Naive thymus-derived CD8-positive, alpha-beta T cell (primary cell): ENCODE results near the gene SH3PXD2B. TPM values are rescaled to one million over a fixed set of nuclear protein-coding genes. Genes with fewer than 3 reads are reported as not detected.

ENCODE experiments used
- ATAC-seq, 2 donors: fragments of 150-1000 bp; cut with Tn5 transposase in 1 of 2; sonication (Bioruptor Pico), chemical (Tn5 transposase) in 1 of 2; 1 replicate in 1 of 2; 2 replicates in 1 of 2; pipeline ENCODE4 v1.10.0; 2021; ENCODE audit warnings: mild to moderate bottlenecking in 2 of 2, moderate library complexity in 2 of 2
- POLR2A ChIA-PET: fragments of 350-600 bp; sonication (Branson Sonifier 250); formaldehyde crosslinking; loops from one replicate; lab custom pipeline; 2021; ENCODE audit warnings: antibody characterized with exemption; lab: Charles Lee
- DNase-seq, 10 donors: peaks; one replicate each; pipeline versions ENCODE4 v3.0.0 to v3.0.0-alpha.2; 2020 to 2022
- H3K27ac Mint-ChIP-seq, 10 donors: one replicate each; pipeline ENCODE4 v1.8.0; 2020 to 2022; ENCODE audit warnings: mild to moderate bottlenecking in 10 of 10, mixed read lengths in 10 of 10, moderate library complexity in 4 of 10, inconsistent platforms in 1 of 10
- H3K27me3 Mint-ChIP-seq, 5 donors: one replicate each; pipeline ENCODE4 v1.8.0; 2021 to 2022; ENCODE audit warnings: mixed read lengths in 5 of 5
- H3K36me3 Mint-ChIP-seq, 3 donors: one replicate each; pipeline ENCODE4 v1.8.0; 2020 to 2022; ENCODE audit warnings: mixed read lengths in 3 of 3, mild to moderate bottlenecking in 2 of 3, inconsistent platforms in 1 of 3
- H3K4me1 Mint-ChIP-seq, 4 donors: one replicate each; pipeline ENCODE4 v1.8.0; 2021 to 2022; ENCODE audit warnings: mixed read lengths in 4 of 4
- H3K4me3 Mint-ChIP-seq, 10 donors: one replicate each; pipeline ENCODE4 v1.8.0; 2020 to 2022; ENCODE audit warnings: mild to moderate bottlenecking in 10 of 10, mixed read lengths in 10 of 10, moderate library complexity in 6 of 10, inconsistent platforms in 1 of 10
- H3K9me3 Mint-ChIP-seq, 9 donors: one replicate each; pipeline ENCODE4 v1.8.0; 2020 to 2022; ENCODE audit warnings: mixed read lengths in 9 of 9, mild to moderate bottlenecking in 3 of 9, inconsistent platforms in 1 of 9, moderate library complexity in 1 of 9
- polyA plus RNA-seq, 3 donors: library from polyadenylated mRNA; unstranded; fragments of 300-500 nt; fragmentation: Illumina TruSeq; gene quantifications; one replicate each; pipeline ENCODE4 v1.2.3, GENCODE V29; 2021
- total RNA-seq, 8 experiments: library from RNA in 2 of 8; stranded (reverse) in 2 of 8; gene quantifications; one replicate each; pipeline ENCODE4 v1.2.3 and lab custom pipeline; 2021 to 2026

SH3PXD2B gene
- total and polyA plus RNA-seq, 5 experiments from 2014 or later, result 0.09 to 0.55 (median 0.28) TPM; not detected in 1

DNA sequence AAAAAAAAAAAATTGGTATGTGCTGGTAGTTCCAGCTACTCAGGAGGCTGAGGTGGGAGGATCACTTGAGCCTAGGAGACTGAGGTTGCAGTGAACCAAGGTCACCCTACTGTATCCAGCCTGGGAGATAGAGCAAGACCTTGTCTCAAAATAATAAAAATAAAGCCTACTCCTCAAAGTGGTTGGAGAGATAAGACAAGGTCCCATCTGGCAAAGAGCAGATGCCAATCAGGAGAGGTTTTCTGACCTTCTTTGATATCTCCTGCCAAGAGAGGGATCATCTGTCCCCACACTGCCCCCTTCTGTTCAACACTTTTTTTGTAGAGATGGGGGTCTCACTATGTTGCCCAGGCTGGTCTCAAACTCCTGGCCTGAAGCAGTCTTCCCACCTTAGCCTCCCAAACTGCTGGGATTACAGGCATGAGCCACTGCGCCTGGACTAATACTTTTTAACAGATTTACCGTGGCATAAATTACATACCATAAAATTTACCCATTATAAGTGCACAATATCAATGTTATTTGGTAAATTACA is 64.7 kb downstream of the SH3PXD2B start:
- ATAC-seq, result no peak
- no peaks in the 10 kb centered on the region for H3K4me1 Mint-ChIP-seq
- POLR2A ChIA-PET, result no interaction called here
- peaks cover 0 to 9% (median 0%) of the 10 kb centered on the region in 3 donors for H3K36me3 Mint-ChIP-seq
- H3K9me3 Mint-ChIP-seq, result peaks cover 0 to 4% (median 0%) of the 10 kb centered on the region in 9 donors
- no peak overlapping the region for H3K27ac Mint-ChIP-seq
- peaks cover 5 to 14% (median 7%) of the 10 kb centered on the region in 5 donors for H3K27me3 Mint-ChIP-seq
- H3K4me3 Mint-ChIP-seq, result no peak overlapping the region
- no peak for DNase-seq

DNA sequence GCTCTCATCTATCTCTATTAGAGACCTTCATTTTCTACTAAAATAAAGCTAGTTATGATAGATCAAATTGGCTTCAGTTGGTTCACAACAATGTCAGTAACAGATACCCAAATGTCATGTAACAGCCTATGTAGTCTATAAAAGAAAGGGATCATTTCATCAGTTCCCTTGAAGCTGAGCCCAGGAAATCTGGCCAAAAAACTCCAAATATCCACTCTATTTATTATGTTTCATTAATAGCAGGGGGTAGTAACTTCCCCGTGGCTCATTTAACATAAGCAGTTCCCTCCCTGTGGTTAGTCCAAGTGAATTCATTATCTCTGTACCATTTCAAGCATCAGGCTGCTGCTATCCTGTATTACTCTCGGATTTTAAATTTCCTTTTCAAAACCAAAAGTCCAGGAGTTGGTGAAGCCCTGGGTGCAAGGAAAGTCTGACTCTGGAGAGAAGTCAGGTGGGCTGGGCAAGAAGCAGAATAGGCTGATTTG is 66.0 kb downstream of the SH3PXD2B start:
- H3K4me3 Mint-ChIP-seq, result no peak overlapping the region
- H3K36me3 Mint-ChIP-seq, result peaks cover 0 to 4% (median 0%) of the 10 kb centered on the region in 3 donors
- H3K27me3 Mint-ChIP-seq, result peaks cover 0 to 7% (median under 1%) of the 10 kb centered on the region in 5 donors
- ATAC-seq, result no peak
- DNase-seq, result no peak
- H3K27ac Mint-ChIP-seq, result no peak overlapping the region
- POLR2A ChIA-PET, result no interaction called here
- no peaks in the 10 kb centered on the region for H3K4me1 Mint-ChIP-seq
- peaks cover 0 to under 1% (median 0%) of the 10 kb centered on the region in 9 donors for H3K9me3 Mint-ChIP-seq

DNA sequence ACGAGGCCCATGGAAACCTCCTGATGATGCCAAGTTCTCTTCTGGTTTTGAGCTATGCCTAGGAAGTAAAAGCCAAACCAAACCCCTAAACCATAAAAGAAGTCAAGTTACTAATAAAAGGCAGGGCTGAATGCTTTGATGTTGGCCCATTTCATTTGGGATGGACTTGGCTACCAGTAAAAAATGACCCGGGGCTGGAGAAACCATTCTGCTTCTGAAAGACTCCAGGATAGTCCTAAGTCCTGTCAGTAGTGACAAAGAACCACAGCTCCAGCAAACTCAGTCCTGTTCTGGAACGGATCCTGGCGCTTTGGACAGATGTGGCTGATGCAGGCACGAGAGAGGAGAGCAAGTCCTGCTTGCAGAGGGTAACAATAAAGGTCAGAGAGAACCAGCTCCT is 68.6 kb downstream of the SH3PXD2B start:
- POLR2A ChIA-PET, result no interaction called here
- no peak for ATAC-seq
- Mint-ChIP-seq H3K4me3 (no peak overlapping the region), H3K27me3 (no peaks in the 10 kb centered on the region), H3K4me1 (no peaks in the 10 kb centered on the region), H3K27ac (no peak overlapping the region), H3K9me3 (no peaks in the 10 kb centered on the region), H3K36me3 (no peaks in the 10 kb centered on the region)
- no peak for DNase-seq

DNA sequence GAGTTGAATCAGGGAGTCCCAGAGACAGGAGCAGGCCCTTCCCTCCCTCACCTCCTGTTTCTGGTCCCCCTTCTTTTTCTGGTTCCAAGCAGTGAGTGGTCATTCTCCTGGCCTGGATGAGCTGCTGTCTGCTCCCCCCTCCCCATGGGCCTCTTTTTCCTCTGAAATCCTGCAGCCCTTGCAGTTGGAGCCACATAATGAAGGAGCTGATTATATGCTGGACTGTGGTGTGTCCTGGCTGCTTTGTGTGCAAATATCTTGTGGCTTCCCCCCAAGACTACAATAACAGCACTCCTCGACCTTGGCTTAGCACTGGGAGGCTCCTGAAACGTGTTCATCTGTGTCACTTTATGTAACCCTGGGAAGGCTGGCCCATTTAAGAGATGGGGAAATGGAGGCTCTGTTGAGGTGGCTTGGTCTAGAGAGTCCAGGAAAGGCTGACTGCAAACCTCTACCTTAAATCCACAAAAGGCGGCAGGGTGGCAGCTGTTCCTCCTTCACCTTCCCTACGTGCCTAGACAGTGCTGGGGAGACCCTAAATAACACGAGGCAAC is 69.2 kb downstream of the SH3PXD2B start:
- Mint-ChIP-seq H3K9me3 (no peaks in the 10 kb centered on the region), H3K27ac (peak overlapping the region in 1 of 10 donors; percentile 18), H3K36me3 (no peaks in the 10 kb centered on the region), H3K27me3 (no peaks in the 10 kb centered on the region), H3K4me1 (no peaks in the 10 kb centered on the region), H3K4me3 (no peak overlapping the region)
- DNase-seq, result no peak
- ATAC-seq, result no peak
- POLR2A ChIA-PET, result no interaction called here

DNA sequence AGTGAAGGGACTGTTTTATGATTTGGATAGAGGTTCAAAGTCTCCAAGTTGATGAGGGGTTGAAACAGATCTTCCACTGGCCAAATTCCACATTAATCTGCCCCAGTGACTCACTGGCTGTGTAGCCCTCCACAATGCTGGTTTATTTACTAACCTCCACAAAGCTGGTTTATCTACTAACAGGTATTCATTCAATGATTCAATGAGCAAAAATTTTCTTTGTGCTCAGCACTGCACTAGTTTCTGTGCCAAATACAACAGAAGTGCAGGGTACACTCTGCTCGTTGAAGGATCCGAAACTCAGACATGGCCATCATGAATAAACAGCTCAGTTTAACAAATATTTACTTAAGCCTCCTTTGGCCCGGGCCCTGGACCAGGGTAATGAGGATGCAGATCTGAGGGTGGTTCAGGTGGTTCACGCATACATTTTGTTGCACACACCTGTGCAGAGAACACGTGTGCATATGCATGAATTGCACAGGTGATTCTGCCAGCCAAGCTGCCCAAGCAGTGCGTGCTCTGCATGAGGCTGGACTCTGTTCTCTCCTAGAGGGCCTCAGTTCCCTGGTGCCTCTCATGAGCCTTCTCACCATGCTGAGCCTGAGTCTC is 71.0 kb downstream of the SH3PXD2B start:
- Mint-ChIP-seq H3K27ac (no peak overlapping the region), H3K36me3 (no peaks in the 10 kb centered on the region), H3K4me1 (no peaks in the 10 kb centered on the region), H3K9me3 (no peaks in the 10 kb centered on the region), H3K27me3 (no peaks in the 10 kb centered on the region), H3K4me3 (no peak overlapping the region)
- ATAC-seq, result no peak
- no peak for DNase-seq
- POLR2A ChIA-PET, result no interaction called here

DNA sequence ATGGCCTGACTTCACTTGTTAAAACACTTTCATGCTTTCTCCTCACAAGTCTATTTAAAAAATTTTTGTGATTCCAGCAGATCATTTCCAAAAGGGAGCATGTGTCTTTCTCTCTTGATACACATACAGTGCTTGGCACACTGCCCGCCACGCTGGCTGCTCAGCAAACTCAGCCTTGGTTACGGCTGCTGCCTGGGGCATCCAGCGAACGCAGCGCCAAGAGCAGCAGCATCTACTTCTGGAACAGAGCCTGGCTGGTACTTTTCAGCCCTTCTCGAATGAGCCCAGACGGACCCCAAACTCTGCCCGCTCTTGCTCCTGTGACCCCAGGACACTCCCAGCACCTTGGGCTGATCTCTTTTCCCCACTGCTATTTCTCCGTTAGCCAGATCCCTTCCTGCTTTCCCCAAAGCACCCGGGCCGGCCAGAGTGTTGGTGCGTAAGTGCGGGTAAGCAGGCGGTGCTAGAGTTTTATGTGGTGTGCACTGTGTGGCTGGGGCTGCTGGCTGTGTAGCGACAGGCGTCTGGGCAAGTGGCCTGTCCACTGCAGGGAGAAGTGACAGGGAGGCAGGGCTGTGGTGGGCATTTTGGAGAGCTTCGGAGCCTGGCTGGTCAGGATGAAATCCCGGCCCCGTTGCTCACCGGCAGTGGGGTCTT is 73.2 kb downstream of the SH3PXD2B start:
- H3K36me3 Mint-ChIP-seq, result no peaks in the 10 kb centered on the region
- H3K27ac Mint-ChIP-seq, result no peak overlapping the region
- DNase-seq, result no peak
- ATAC-seq, result no peak
- no peaks in the 10 kb centered on the region for H3K27me3 Mint-ChIP-seq
- H3K4me3 Mint-ChIP-seq, result no peak overlapping the region
- no peaks in the 10 kb centered on the region for H3K4me1 Mint-ChIP-seq
- POLR2A ChIA-PET, result no interaction called here
- no peaks in the 10 kb centered on the region for H3K9me3 Mint-ChIP-seq

DNA sequence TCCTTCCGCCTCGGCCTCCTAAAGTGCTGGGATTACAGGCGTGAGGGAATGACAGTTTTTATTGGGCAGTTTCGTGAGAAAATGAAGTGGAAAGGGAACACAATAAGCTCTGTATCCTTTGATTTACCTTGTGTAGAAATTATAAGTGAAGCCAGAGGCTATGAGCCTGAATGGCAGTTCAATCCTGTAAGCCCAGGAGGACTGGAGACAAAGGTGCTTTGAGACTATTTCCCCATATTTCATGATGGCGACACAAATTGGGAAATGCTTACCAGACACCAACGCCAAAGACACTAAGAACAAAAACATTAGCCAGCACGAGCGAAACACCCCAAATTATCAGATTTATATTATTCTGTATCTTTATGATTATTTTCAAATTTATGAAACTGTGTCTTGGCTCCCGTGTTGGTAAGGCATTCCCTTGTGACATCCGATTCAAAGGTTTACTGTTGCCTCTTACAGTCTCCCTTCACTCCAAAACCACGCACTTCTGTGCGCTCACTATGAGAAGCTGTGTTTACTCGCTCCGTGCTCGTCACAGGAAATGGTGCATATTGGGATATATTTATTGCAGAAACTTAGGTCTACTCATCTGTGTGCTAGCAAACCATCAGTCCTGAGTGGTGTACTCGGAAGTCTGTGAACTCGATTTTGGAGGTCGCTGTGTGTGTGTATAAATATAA is 73.9 kb downstream of the SH3PXD2B start:
- no peaks in the 10 kb centered on the region for H3K27me3 Mint-ChIP-seq
- H3K9me3 Mint-ChIP-seq, result no peaks in the 10 kb centered on the region
- no peak overlapping the region for H3K4me3 Mint-ChIP-seq
- DNase-seq (no peak), ATAC-seq (no peak)
- POLR2A ChIA-PET, result no interaction called here
- no peaks in the 10 kb centered on the region for H3K36me3 Mint-ChIP-seq
- no peak overlapping the region for H3K27ac Mint-ChIP-seq
- H3K4me1 Mint-ChIP-seq, result no peaks in the 10 kb centered on the region

DNA sequence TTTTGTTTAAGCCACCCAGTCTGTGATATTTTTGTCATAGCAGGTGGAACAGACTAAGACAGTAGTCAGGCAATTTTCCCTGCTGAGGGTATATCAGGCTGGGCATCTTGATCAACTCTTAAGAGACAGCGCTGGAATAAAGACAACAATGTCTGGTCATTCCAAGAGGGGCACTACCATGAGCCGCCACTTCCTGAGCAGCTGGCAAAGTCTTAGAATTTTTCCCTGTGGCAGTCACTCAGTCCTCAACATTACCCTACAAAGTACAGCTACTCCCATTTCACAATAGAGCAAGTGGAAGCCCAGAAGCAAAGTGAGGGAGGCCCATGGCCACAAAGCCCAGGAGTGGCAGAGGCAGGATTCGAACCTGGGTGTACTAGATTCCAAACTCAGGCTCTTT is 74.8 kb downstream of the SH3PXD2B start:
- Mint-ChIP-seq H3K4me1 (no peaks in the 10 kb centered on the region), H3K9me3 (no peaks in the 10 kb centered on the region), H3K27ac (no peak overlapping the region), H3K4me3 (no peak overlapping the region), H3K27me3 (no peaks in the 10 kb centered on the region), H3K36me3 (no peaks in the 10 kb centered on the region)
- POLR2A ChIA-PET, result no interaction called here
- ATAC-seq (no peak), DNase-seq (no peak)

DNA sequence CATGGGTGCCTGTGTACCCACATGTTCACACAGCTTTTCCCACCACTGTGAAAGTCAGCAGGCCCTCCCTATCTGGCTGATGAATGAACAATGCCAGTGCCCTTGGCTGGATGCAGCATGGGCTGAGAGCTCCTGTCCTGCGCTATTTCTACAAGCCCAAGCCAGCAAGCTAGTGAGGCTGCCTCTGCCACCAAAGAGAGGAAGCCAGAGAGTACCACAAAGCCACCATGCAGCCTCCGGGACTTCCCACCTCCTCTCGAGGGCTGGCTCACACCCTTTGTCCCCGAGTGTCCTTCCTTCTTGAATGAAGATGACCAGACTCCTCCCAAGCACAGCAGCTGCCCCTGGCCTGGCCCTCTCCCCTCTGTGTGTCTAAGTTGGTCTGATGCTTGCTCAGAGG is 76.5 kb downstream of the SH3PXD2B start:
- POLR2A ChIA-PET, result no interaction called here
- H3K27ac Mint-ChIP-seq, result no peak overlapping the region
- H3K4me3 Mint-ChIP-seq, result no peak overlapping the region
- no peak for ATAC-seq
- peaks cover 0 to 5% (median 0%) of the 10 kb centered on the region in 9 donors for H3K9me3 Mint-ChIP-seq
- no peaks in the 10 kb centered on the region for H3K4me1 Mint-ChIP-seq
- no peaks in the 10 kb centered on the region for H3K27me3 Mint-ChIP-seq
- DNase-seq, result no peak
- H3K36me3 Mint-ChIP-seq, result no peaks in the 10 kb centered on the region

DNA sequence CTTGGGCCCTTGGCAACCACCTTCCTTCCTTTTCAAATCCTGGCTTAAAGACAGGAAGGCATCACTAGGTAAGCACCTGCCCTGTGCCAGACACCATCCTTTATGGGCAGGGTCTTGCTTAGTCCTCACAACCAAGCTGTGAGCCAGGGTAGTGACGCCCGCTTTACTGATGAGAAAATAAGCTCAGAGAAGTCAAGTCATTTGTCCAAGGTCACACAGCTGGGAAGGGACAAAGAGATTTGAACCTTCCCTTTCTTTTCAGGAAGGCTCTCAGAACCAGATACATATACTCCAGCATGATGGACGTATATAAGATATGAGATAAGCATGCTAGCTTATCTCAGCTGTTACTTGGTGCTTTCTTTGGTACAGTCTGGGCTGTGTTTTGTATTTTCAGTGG is 76.9 kb downstream of the SH3PXD2B start:
- H3K27ac Mint-ChIP-seq, result no peak overlapping the region
- no peak for DNase-seq
- H3K36me3 Mint-ChIP-seq, result no peaks in the 10 kb centered on the region
- POLR2A ChIA-PET, result no interaction called here
- H3K4me3 Mint-ChIP-seq, result no peak overlapping the region
- H3K27me3 Mint-ChIP-seq, result no peaks in the 10 kb centered on the region
- H3K4me1 Mint-ChIP-seq, result no peaks in the 10 kb centered on the region
- H3K9me3 Mint-ChIP-seq, result peaks cover 0 to 5% (median 0%) of the 10 kb centered on the region in 9 donors
- ATAC-seq, result no peak

DNA sequence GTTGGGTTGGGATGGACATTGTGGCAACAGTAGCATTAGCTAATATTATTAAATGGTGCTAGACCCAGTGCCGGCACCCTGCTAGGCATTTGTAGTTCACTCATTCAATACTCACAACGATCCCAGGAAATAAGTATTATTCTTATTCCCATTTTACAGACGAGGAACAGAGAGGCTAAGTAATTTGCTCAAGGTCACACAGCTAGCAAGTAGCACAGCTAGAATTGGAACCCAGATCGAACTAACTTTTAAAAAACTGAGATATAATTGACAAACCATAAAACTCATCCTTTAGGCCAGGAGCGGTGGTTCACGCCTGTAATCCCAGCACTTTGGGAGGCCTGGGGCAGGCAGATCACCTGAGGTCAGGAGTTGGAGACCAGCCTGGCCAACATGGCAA is 79.5 kb downstream of the SH3PXD2B start:
- H3K27me3 Mint-ChIP-seq, result peaks cover 0 to 3% (median 0%) of the 10 kb centered on the region in 5 donors

DNA sequence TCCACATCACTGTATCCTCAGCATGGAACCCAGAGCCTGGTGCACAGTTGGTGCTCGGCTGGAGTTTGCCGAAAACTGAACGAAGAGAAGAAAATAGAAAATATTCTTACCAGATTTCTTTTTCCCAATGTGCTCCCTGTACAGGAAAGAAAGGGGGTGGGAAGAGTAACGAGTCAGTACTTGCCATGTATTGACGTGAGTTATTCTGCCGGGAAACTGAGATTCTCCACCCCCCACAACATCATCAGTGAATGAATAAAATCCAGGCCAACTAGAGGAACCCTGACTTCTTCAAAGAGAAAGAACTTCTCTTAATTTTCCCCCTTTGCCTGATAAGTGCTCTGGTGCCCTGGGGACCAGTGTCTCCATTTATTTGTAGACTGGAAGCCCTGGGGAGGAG is 80.6 kb downstream of the SH3PXD2B start:
- Mint-ChIP-seq H3K4me1 (no peaks in the 10 kb centered on the region), H3K4me3 (no peak overlapping the region), H3K27ac (no peak overlapping the region), H3K27me3 (peaks cover 0 to 3% (median 0%) of the 10 kb centered on the region in 5 donors), H3K36me3 (peaks cover 0 to 18% (median 10%) of the 10 kb centered on the region in 3 donors), H3K9me3 (peaks cover 0 to 26% (median 14%) of the 10 kb centered on the region in 9 donors)
- no peak for ATAC-seq
- no peak for DNase-seq
- POLR2A ChIA-PET, result no interaction called here

More for the DNA sequence above, 79.5 kb downstream of the SH3PXD2B start:
- H3K9me3 Mint-ChIP-seq, result peaks cover 0 to 26% (median 14%) of the 10 kb centered on the region in 9 donors
- ATAC-seq (no peak), DNase-seq (no peak)
- H3K4me1 Mint-ChIP-seq, result no peaks in the 10 kb centered on the region
- no peak overlapping the region for H3K4me3 Mint-ChIP-seq
- peaks cover 0 to 18% (median 10%) of the 10 kb centered on the region in 3 donors for H3K36me3 Mint-ChIP-seq
- POLR2A ChIA-PET, result no interaction called here
- H3K27ac Mint-ChIP-seq, result no peak overlapping the region

DNA sequence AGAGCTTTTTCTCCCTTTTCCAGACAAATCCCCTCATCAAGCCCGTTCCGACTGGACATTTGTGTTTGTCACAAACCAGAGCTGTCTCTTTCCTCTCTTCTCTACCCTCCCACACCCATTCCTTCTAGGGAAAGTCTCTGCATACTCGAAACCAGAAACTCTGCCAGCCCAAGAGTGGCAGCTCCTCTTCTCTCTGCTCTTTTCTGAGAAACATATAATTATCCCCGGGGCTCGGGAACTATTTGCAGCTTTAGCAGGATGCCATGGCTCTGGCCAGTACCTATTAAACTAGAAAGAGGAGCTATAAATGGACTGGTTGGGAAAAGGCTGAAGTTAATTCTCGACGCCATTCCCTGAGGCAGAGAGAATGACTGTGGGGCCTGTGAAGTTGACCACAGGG is 82.6 kb downstream of the SH3PXD2B start:
- Mint-ChIP-seq H3K9me3 (peaks cover 0 to 26% (median 14%) of the 10 kb centered on the region in 9 donors), H3K4me3 (no peak overlapping the region), H3K36me3 (peaks cover 0 to 18% (median 10%) of the 10 kb centered on the region in 3 donors), H3K27me3 (peaks cover 0 to 3% (median 0%) of the 10 kb centered on the region in 5 donors), H3K27ac (no peak overlapping the region), H3K4me1 (no peaks in the 10 kb centered on the region)
- DNase-seq, result no peak
- POLR2A ChIA-PET, result no interaction called here
- no peak for ATAC-seq
